GM18526 (cell line): Measurements from ENCODE around the gene FOLR2.

ENCODE experiments used
- POLR2A ChIP-seq: IDR thresholded peaks from 3 replicates; pipeline ENCODE4 v1.6.1; 2011; ENCODE audit not compliant: insufficient read length; ENCODE audit errors: extremely low read depth

Gene FOLR2

DNA sequence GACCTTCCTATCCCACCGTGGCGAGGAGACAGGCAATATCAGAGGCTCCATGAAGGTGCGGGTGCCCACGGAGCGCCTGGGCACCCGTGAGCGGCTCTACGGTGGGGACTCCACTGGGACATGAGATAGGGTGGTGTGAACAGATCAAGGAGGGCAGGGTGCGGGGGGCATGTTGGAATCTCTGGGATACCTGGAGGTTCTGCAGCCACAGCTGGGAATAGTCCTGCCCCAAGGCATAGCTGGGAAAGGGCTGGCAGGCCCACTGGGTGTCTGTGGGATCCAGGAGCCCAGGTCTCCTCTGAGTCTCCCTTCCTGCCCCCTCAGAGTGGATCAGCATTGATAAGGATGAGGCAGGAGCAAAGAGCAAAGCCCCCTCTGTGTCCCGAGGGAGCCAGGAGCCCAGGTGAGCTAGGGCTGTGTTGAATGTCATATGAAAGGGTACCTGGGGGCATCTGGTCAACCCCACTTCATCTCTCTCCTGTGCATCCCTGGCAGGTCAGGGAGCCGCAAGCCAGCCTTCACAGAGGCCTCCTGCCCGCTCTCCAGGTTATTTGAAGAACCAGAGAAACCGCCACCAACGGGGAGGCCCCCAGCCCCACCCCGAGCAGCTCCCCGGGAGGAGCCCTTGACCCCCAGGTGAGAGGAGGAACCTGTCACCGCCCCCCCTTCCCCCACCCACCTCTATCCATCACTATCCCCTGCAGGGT is 18.9 kb downstream of the FOLR2 start:
- no peak for TF ChIP-seq POLR2A

GRCh38 chr11:72236083-72236697 is 19.6 kb downstream of the FOLR2 start:
- no peak for TF ChIP-seq POLR2A

- no peak for TF ChIP-seq POLR2A
Observed at GRCh38 chr11:72236774-72237111, 20.1 kb downstream of the FOLR2 start.

GRCh38 chr11:72237112-72237931 is 20.7 kb downstream of the FOLR2 start:
- no peak for TF ChIP-seq POLR2A

DNA sequence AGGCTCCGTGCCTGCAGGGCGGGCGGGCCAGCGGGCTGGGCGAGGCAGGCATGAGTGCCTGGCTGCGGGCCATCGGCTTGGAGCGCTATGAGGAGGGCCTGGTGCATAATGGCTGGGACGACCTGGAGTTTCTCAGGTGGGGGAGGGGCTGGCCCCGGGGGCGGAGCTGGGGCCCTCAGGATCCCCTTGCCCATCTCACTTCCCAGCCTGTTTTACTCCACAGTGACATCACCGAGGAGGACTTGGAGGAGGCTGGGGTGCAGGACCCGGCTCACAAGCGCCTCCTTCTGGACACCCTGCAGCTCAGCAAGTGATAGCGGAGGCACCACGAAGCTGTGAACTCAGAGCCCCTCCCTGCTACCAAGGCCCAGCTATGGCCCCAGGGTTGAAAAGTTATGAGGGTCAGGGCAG is 21.5 kb downstream of the FOLR2 start:
- no peak for TF ChIP-seq POLR2A

- TF ChIP-seq POLR2A, result no peak
Observed at GRCh38 chr11:72238492-72239312, 22.1 kb downstream of the FOLR2 start.

- peak; percentile 30 for TF ChIP-seq POLR2A
Observed at GRCh38 chr11:72239313-72239848, 22.8 kb downstream of the FOLR2 start.

DNA sequence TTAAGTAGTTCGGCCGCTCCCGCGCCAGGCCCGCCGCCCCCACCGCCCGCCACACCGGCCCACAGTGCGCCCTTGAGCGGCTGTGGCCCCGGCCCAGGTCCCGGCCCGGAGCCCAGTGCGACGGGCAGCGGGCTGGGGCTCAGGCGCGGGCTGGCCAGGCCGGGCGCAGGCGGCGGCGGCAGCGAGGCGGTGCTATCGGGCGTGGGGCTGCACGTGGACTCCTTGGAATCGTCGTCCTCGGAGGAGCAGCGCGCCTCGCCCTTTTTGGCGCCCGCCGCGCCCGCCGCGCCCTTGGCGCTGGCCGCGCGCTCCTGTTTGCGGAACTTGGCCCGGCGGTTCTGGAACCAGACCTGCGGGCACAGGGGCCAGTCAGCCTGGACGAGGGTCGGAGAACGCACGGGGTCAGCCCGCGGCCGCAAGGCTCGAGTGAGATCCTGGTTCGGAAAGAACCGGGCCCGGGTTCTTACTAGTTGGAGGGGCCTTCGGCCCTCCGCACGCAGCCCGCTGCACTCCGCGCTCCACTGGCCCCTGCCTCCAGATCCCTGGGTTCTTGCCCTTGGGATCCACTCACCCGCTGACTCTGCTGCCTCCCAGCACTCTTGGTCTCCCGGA is 23.4 kb downstream of the FOLR2 start:
- no peak for TF ChIP-seq POLR2A

- TF ChIP-seq POLR2A, result no peak
Observed at GRCh38 chr11:72240461-72241290, 24.1 kb downstream of the FOLR2 start.

GRCh38 chr11:72241291-72241781 is 24.7 kb downstream of the FOLR2 start:
- TF ChIP-seq POLR2A, result no peak

GRCh38 chr11:72242141-72242540 is 25.5 kb downstream of the FOLR2 start:
- TF ChIP-seq POLR2A, result no peak

- TF ChIP-seq POLR2A, result no peak
Observed at GRCh38 chr11:72243173-72244059, 26.8 kb downstream of the FOLR2 start.

DNA sequence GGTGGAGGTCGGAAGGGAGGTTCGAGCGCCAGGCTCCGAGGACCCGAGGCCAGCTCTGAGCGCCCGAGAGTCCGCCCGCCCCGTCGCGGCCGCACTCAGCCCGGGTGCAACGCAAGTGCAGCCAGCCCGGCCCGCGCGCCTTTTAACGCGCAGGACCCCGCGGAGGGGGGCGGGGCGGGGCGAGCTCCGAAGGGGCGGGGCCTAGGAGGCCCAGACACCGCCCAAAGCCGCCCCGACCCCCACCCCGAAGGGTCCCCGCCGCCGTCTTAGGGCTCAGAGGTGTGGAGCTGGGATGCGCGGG is 27.4 kb downstream of the FOLR2 start, which contains the start of gene PHOX2A:
TSS of gene PHOX2A (minus strand) at position 117 of the 301 bp plus-strand sequence. CDS start 172 bp downstream, outside the sequence.
- TF ChIP-seq POLR2A, result no peak
